Cardiac fibroblast (primary cell): ENCODE measurements around the gene KMT5B.

Source experiments
- DNase-seq, 2 donors: peaks; one replicate each; pipeline versions ENCODE4 v3.0.0 to v3.0.0-alpha.2; 2010; ENCODE audit warnings: low read depth in 2 of 2
- H3K4me3 ChIP-seq, 2 donors: replicated peaks in 1 of 2; 1 replicate in 1 of 2; 2 replicates in 1 of 2; pipeline ENCODE4 v1.5.1; 2011; ENCODE audit warnings: low read depth in 2 of 2, low read length in 2 of 2, mild to moderate bottlenecking in 2 of 2, moderate library complexity in 1 of 2
- CTCF ChIP-seq: IDR thresholded peaks from one replicate; pipeline ENCODE4 v1.5.1; 2011; ENCODE audit warnings: low read depth, mild to moderate bottlenecking, low read length, inconsistent platforms

Gene KMT5B

GRCh38 chr11:68213135-68213515 is at the start of gene KMT5B:
TSS of gene KMT5B (minus strand) at chr11:68213296. CDS start at chr11:68190076, 23,220 bp downstream.
- H3K4me3 ChIP-seq, result peak within 1 kb of the TSS; percentile 77 to 92
- DNase-seq, result peak; percentile 57 to 80
- no peak for TF ChIP-seq CTCF

DNA sequence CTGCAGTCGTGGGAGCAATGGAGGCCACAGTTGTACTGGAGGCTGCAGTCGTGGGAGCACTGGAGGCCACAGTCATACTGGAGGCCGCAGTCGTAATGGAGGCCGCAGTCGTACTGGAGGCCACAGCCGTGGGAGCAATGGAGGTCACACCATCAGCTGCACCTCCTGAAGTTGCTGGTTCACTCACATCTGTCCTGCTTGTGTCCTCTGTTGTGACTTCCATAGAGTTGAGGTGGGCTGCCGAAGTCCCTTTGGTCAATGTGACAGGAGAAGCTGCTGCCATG is 49.4 kb upstream of the KMT5B start:
- no peak for DNase-seq
- TF ChIP-seq CTCF, result no peak
- no peak overlapping the region for H3K4me3 ChIP-seq

DNA sequence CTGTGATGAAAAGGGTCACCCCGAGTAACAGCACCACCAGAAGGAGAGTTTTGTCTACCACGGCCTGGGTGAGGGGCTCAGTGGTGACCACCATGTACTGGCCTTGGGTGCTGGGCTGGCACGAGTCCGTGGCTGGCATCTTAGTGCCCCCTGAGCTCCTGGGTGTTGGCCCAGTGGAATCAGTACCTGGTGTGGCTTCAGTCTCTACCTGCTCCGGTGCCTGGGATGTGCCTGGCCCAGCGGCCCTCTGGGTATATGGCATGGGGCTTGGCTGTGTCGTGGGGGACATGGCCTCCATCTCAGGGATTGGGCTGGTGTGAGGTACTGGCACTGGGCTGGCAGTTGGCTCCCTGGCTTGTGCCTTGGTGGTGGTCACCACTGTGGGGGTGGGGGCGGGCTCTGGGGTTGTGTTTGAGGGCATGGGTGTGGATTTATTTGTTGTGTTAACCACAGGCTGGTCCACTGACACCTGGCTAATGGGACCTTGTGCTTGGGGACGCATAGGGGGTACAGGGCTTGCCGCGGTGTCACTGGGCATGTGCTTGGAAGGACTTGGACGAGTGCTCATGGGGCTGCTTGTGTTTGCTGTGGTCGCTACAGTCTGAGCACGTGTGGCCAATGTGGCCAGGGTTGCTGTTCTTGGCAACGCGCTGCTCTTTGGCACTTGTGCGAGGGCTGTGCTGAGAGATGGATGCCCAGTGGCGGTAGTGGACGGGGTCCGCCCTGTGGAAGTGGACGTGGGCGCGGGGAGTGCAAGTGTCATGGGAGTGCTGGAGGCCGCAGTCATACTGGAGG is 48.9 kb upstream of the KMT5B start:
- H3K4me3 ChIP-seq, result no peak overlapping the region
- TF ChIP-seq CTCF, result no peak
- DNase-seq, result no peak

DNA sequence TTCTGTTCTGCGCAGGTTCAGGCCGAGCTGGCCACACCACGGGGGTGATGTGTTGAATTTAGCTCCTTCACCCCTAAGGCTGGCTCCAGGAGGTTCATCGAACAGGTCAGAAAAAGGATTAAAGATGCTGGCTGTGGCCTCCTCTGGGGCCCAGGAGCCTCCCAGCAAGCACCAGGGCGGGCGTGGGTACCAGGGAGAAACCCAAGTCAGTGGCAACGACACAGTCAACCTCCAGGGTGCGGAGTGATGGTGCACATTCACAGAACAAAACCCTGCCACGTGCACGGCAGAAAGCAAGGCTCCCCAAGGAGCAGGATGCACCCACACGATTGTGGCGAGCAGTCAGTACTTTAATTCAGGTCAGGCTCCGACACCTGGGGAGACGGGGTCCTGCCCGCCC is 47.9 kb upstream of the KMT5B start:
- H3K4me3 ChIP-seq, result no peak overlapping the region
- DNase-seq, result no peak
- no peak for TF ChIP-seq CTCF

DNA sequence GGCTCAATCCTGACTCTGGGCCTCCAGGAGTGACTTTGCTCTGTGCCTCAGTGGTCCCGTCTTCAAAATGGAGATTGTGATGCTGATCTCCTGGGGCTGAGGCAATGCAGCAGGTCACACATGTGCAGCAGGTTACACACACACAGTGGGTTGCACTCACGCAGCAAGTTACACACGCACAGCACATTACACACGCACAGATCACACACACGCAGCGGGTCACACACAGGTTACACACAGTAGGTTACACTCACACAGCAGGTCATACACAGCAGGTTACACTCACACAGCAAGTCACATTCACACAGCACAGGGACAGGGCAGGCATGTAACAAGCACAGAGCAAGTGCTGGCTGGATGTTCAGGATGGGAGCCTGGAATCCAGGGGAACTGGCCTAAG is 47.4 kb upstream of the KMT5B start:
- DNase-seq, result no peak
- no peak overlapping the region for H3K4me3 ChIP-seq
- TF ChIP-seq CTCF, result no peak

GRCh38 chr11:68259122-68259959 is 46.2 kb upstream of the KMT5B start:
- no peak for DNase-seq
- TF ChIP-seq CTCF, result no peak

More at GRCh38 chr11:68259122-68259959, 46.2 kb upstream of the KMT5B start:
- H3K4me3 ChIP-seq, result no peak overlapping the region
